Astrocyte (in vitro differentiated cells and primary cell): ENCODE measurements around the gene PTPRM. TPM values are rescaled to one million over a fixed set of nuclear protein-coding genes. Genes with fewer than 3 reads are reported as not detected.

Experiments used
- DNase-seq: peaks from one replicate; pipeline ENCODE4 v3.0.0-alpha.2; 2010; ENCODE audit warnings: low read depth
- FAIRE-seq: peaks from 2 replicates; lab custom pipeline; 2011; peaks lifted over from hg19 to GRCh38; lab: Jason Lieb, UNC
- H2AFZ ChIP-seq: 2 replicates; pipeline ENCODE4 v1.6.0; 2012; ENCODE audit warnings: low read depth, low read length, inconsistent platforms
- H3K27ac ChIP-seq: 2 replicates; pipeline ENCODE4 v1.5.1; 2011; ENCODE audit warnings: low read depth, low read length, inconsistent platforms
- H3K27me3 ChIP-seq: 2 replicates; pipeline ENCODE4 v1.6.0; 2011; ENCODE audit warnings: low read length, inconsistent platforms; ENCODE audit not compliant: insufficient read depth
- H3K36me3 ChIP-seq: 2 replicates; pipeline ENCODE4 v1.5.1; 2011; ENCODE audit warnings: low read length, inconsistent platforms; ENCODE audit not compliant: insufficient read depth
- H3K4me1 ChIP-seq: 2 replicates; pipeline ENCODE4 v1.5.1; 2011; ENCODE audit warnings: low read length, inconsistent platforms; ENCODE audit not compliant: insufficient read depth
- H3K4me2 ChIP-seq: 2 replicates; pipeline ENCODE4 v1.6.0; 2012; ENCODE audit warnings: low read length, inconsistent platforms
- H3K4me3 ChIP-seq: 2 replicates; pipeline ENCODE4 v1.5.1; 2011; ENCODE audit warnings: low read depth, mild to moderate bottlenecking, low read length, inconsistent platforms; ENCODE audit not compliant: insufficient read depth
- H3K79me2 ChIP-seq: 2 replicates; pipeline ENCODE4 v1.6.0; 2012; ENCODE audit warnings: mild to moderate bottlenecking, low read length, inconsistent platforms; ENCODE audit not compliant: insufficient read depth
- H3K9ac ChIP-seq: 2 replicates; pipeline ENCODE4 v1.6.0; 2012; ENCODE audit warnings: mild to moderate bottlenecking, low read length, inconsistent platforms
- H3K9me3 ChIP-seq: 2 replicates; pipeline ENCODE4 v1.5.1; 2012; ENCODE audit warnings: low read depth, mild to moderate bottlenecking, low read length, inconsistent platforms; ENCODE audit not compliant: insufficient read depth
- H4K20me1 ChIP-seq: 2 replicates; pipeline ENCODE4 v1.6.0; 2012; ENCODE audit warnings: low read length, inconsistent platforms; ENCODE audit not compliant: insufficient read depth
- H3K27ac Mint-ChIP-seq: one replicate; pipeline ENCODE4 v1.8.0; 2021; ENCODE audit warnings: mild to moderate bottlenecking, mixed read lengths; ENCODE audit not compliant: unreplicated experiment
- H3K27me3 Mint-ChIP-seq: one replicate; pipeline ENCODE4 v1.8.0; 2021; ENCODE audit warnings: low read depth, mixed read lengths; ENCODE audit not compliant: unreplicated experiment
- H3K36me3 Mint-ChIP-seq: one replicate; pipeline ENCODE4 v1.8.0; 2021; ENCODE audit warnings: low read depth, mixed read lengths; ENCODE audit not compliant: unreplicated experiment
- H3K4me1 Mint-ChIP-seq: one replicate; pipeline ENCODE4 v1.8.0; 2021; ENCODE audit warnings: low read depth, mixed read lengths; ENCODE audit not compliant: unreplicated experiment
- H3K4me3 Mint-ChIP-seq: one replicate; pipeline ENCODE4 v1.8.0; 2021; ENCODE audit warnings: mild to moderate bottlenecking, moderate library complexity, mixed read lengths; ENCODE audit not compliant: unreplicated experiment
- H3K9me3 Mint-ChIP-seq: one replicate; pipeline ENCODE4 v1.8.0; 2021; ENCODE audit warnings: mild to moderate bottlenecking, mixed read lengths; ENCODE audit not compliant: unreplicated experiment
- EZH2 ChIP-seq: IDR thresholded peaks from 2 replicates; pipeline ENCODE4 v1.6.1; 2012; ENCODE audit warnings: mild to moderate bottlenecking, low read length, inconsistent platforms; ENCODE audit not compliant: insufficient read depth
- total RNA-seq: library from RNA; stranded (reverse); gene quantifications from 2 replicates; pipeline ENCODE4 v1.2.1, GENCODE V29; 2021
- TF ChIP-seq, protein P1 (sequence below): IDR thresholded peaks from 2 replicates; pipeline ENCODE4 v1.5.1; 2011; ENCODE audit warnings: low read depth, mild to moderate bottlenecking, inconsistent platforms, low read length, moderate library complexity; ENCODE audit not compliant: insufficient read depth

PTPRM gene
- total RNA-seq, 1 donor from 2014 or later, result 59.6 TPM

DNA sequence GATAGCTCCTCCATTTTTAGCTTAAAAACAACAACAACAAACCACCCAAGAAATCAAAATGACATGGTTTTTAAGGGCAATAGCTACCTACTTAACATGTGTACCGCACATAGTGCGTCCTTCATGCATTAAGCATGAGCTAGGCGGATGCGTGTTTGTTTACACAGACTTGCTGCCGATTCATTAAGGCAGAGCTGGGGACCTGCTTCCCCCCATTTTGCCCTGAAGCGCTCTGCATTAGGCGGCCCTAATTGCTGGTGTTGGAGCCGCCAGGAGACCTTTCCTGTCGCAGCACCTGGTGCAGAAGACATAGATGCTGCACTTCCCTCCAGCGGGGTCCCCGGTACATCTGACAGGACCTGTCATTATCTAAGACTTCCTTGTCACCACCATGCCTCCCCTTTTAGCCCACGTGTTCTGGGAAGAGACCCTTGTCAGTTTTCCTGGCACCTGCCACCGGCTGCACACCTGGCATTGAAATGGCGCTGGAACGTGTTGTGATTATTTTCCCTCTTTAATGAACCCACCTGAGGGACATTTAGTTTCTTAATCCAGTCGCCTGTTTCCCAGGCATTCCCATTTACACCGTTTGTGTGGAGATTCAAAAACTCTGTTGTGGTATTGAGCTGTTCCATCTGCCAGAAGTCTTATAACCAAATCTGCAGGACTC is 781.1 kb downstream of the PTPRM start:
- Mint-ChIP-seq H3K9me3 (peaks cover 12% of the 10 kb centered on the region), H3K27ac (peak overlapping the region; percentile 27), H3K27me3 (no peaks in the 10 kb centered on the region), H3K4me3 (no peak overlapping the region), H3K36me3 (peaks cover 9% of the 10 kb centered on the region), H3K4me1 (no peaks in the 10 kb centered on the region)
- Histone ChIP-seq H3K27ac (no peak overlapping the region), H3K79me2 (no peaks in the 10 kb centered on the region), H3K36me3 (no peaks in the 10 kb centered on the region), H3K4me3 (no peak overlapping the region), H3K4me1 (no peaks in the 10 kb centered on the region), H2AFZ (no peak overlapping the region), H3K4me2 (no peak overlapping the region), H4K20me1 (no peaks in the 10 kb centered on the region), H3K9ac (no peak overlapping the region), H3K9me3 (no peaks in the 10 kb centered on the region), H3K27me3 (no peaks in the 10 kb centered on the region)
- no peak for DNase-seq
- FAIRE-seq, result no peak
- TF ChIP-seq EZH2, result no peak
- TF ChIP-seq, protein P1, sequence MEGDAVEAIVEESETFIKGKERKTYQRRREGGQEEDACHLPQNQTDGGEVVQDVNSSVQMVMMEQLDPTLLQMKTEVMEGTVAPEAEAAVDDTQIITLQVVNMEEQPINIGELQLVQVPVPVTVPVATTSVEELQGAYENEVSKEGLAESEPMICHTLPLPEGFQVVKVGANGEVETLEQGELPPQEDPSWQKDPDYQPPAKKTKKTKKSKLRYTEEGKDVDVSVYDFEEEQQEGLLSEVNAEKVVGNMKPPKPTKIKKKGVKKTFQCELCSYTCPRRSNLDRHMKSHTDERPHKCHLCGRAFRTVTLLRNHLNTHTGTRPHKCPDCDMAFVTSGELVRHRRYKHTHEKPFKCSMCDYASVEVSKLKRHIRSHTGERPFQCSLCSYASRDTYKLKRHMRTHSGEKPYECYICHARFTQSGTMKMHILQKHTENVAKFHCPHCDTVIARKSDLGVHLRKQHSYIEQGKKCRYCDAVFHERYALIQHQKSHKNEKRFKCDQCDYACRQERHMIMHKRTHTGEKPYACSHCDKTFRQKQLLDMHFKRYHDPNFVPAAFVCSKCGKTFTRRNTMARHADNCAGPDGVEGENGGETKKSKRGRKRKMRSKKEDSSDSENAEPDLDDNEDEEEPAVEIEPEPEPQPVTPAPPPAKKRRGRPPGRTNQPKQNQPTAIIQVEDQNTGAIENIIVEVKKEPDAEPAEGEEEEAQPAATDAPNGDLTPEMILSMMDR, result no peak

GRCh38 chr18:8349608-8350323 is 782.6 kb downstream of the PTPRM start:
- TF ChIP-seq, protein P1, result no peak
- no peak for TF ChIP-seq EZH2
- Mint-ChIP-seq H3K27ac (no peak overlapping the region), H3K4me1 (no peaks in the 10 kb centered on the region), H3K4me3 (no peak overlapping the region), H3K36me3 (peaks cover 9% of the 10 kb centered on the region), H3K9me3 (peaks cover 12% of the 10 kb centered on the region), H3K27me3 (no peaks in the 10 kb centered on the region)
- H3K36me3 ChIP-seq, result no peaks in the 10 kb centered on the region
- no peaks in the 10 kb centered on the region for H3K9me3 ChIP-seq
- H3K79me2 ChIP-seq, result no peaks in the 10 kb centered on the region
- no peak overlapping the region for H3K4me3 ChIP-seq
- H3K27ac ChIP-seq, result no peak overlapping the region
- H3K4me1 ChIP-seq, result no peaks in the 10 kb centered on the region
- DNase-seq, result no peak
- H3K9ac ChIP-seq, result no peak overlapping the region
- no peaks in the 10 kb centered on the region for H3K27me3 ChIP-seq
- H4K20me1 ChIP-seq, result no peaks in the 10 kb centered on the region
- H2AFZ ChIP-seq, result no peak overlapping the region
- H3K4me2 ChIP-seq, result no peak overlapping the region
- no peak for FAIRE-seq

GRCh38 chr18:8350628-8351027 is 783.5 kb downstream of the PTPRM start:
- no peaks in the 10 kb centered on the region for H3K27me3 Mint-ChIP-seq
- H3K4me3 Mint-ChIP-seq, result no peak overlapping the region
- Histone ChIP-seq H3K79me2 (no peaks in the 10 kb centered on the region), H3K9me3 (no peaks in the 10 kb centered on the region), H3K4me1 (no peaks in the 10 kb centered on the region), H4K20me1 (no peaks in the 10 kb centered on the region), H3K27ac (no peak overlapping the region), H3K27me3 (peaks cover 1% of the 10 kb centered on the region), H3K4me2 (no peak overlapping the region), H3K9ac (no peak overlapping the region), H3K4me3 (no peak overlapping the region), H3K36me3 (no peaks in the 10 kb centered on the region), H2AFZ (no peak overlapping the region)
- TF ChIP-seq, protein P1, result no peak
- no peak for TF ChIP-seq EZH2
- H3K4me1 Mint-ChIP-seq, result no peaks in the 10 kb centered on the region
- peaks cover 9% of the 10 kb centered on the region for H3K36me3 Mint-ChIP-seq
- H3K9me3 Mint-ChIP-seq, result peaks cover 12% of the 10 kb centered on the region
- FAIRE-seq, result no peak
- H3K27ac Mint-ChIP-seq, result no peak overlapping the region
- DNase-seq, result no peak
